Suppressor macrophage (primary cell): Measurements from ENCODE around the gene UST.
"Not testable (repeated sequence)": the region's sequence is repeated elsewhere in the genome, so short reads cannot be mapped to it uniquely, and the experiment has no call there.

Experiments used
- DNase-seq, 4 experiments: peaks; one replicate each; pipeline ENCODE4 v3.0.0-alpha.2; 2020 to 2022

UST gene

DNA sequence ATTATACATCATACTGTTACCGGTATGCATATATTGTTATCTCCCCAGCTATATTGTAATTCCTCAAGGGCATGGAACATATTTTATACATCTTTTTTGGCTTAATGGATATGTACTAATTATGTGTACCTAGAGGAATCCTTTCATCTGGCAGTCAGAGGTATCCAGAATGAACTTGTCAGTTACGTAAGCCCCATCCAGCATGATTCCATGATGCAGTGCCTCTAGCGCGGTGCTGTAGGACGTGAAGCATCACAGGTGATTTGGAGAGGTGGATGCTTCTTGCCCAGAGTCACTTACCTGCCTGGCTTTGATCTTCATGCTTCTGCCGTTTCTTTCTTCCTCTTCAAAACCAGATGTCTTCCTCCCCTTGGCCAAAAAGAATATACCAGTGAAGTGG is 159.1 kb downstream of the UST start:
- no peak for DNase-seq

DNA sequence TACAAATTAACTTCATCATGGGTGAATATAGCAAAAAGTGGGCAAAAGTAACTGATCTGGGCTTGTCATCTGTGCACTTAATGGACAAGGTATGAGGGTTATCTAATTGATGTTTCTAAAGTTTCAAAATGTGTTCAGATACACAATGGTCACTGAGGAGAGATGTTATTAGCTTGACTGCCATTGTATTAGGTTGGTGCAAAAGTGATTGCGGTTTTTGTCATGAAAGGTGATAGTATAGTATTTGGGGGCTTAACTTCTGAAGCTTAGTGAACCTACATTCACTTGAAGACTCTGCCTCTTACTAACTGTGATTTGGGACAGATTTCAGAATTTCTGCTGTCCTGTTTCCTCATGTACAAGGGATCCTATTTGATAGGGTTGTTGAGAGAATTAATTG is 159.6 kb downstream of the UST start:
- no peak for DNase-seq

DNA sequence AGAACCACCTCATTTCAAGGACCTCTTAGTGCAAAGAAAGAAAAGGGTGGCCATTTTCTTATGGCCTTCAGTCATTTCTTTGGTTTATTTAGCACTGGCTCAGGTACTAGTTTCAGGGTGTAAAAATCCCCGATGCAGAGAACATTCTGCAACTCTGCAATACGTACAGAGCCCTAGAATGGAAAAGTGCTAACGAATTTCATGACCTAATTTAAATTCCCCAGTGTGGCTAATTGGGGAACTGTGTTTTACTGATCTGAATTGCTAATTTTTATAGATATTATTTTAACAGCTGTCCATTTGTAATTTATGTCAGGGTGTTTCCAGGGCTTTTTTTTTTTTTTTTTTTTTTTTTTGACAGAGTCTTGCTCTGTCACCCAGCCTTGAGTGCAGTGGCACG is 160.7 kb downstream of the UST start:
- DNase-seq, result no peak

DNA sequence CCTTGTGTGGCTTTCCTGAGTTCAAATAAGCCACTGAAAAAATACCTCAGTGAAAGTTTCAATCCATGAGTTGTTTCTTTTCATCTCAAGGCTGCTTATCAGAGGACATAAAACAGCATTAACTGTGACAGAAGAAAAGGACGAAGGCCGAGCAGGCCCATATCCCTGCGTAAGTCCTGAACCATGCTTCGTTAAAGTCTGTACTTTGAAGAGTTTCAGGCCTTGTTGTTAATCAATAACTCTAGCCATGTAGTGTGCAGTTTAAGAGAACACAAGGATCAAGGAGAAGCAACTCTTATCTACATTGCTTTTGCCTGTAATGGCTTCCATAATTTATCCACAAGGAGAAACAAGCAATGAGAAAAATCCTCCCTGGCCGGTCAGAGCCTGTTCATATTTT is 165.4 kb downstream of the UST start:
- no peak for DNase-seq

DNA sequence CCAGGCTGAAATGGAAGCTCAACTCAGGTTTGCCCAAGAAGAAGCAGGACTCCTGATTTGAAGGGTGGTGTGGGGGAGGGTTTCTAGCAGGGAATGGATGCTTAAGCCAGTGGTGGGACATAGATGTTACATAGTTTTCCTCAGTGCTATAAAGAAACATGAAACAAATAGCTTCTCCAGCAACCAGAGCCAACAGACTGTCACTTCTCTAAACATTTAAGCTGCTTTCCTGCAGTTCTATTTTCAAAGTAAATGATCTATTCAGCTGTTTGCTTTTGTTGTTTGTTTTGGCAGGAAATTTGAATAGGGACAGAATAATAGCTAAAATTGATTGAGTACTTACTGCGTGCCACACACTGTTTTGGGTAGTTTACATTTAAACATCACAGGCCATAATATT is 169.0 kb downstream of the UST start:
- DNase-seq, result no peak

DNA sequence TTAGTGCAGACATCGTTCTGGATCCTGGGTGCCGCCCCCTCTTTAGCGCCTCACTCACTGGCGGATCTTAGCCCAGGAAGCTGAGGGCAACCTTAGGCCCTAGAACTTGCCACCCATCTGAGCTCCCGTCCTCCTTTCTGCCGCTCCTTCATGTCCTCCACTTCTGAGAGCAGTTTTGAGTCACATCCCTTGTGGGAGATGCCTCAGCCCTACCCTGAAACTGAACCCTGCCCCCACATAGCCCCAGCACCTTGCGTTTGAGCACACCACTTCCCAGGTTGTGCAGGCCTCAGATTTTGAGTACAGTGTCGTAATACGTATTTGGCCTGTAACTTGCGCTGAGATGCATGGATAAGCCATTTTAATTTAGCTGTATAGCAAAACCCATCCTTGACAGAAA is 169.7 kb downstream of the UST start:
- not testable (repeated sequence) for DNase-seq

DNA sequence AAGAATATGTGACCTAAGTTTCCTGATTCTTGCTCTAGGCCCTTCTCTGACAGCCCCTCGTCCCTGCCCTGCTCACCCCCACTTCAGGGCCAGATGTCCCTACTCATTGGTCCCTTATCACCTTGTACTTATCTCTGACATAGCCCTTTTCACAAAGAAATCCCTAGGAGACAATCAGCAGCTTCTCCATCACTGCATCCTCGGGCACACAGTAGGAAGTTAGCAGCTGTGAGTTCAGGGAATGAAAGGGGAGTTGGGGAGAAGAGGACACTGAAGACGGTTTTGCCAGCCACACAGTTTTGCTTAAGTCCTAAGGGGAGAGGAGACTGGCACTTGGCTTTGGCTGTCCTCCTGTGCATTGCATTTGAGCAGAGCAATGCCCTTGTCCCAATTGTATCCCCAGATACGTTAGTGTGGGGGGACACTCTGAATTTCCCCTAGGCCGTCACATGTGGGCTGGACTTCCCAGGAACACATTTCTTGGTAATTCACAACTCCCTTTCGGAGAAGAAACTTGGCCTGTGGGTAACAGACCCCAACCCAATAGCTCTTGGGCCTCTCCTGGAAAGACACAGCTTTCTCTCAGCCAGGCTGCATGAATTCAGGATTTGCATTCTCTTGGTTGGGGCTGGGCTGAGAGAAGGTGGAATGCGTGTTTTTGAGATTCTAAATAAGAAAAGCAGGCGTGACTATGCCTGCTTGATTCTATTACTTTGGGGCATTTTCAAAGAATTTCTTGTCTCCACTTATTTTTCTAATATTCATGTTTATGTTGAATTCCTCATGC is 177.6 kb downstream of the UST start:
- DNase-seq, result no peak

DNA sequence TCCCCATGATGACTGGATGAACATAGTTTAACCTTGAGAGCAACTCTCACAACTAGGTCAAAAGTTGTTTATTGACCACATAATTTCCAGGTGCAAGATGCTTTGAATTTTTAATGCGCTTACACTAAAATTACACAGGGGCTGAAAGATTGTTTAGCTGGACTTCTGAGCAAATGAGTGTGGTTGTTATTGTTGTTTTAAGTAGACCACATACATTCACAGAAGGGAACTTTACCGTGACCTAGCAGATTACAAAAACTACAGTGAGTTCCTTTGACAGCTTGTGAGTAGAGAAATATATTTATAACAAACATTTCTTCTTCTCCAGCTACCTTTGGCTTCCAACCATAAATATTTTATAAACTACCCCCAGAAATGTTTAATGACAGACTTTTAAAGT is 178.9 kb downstream of the UST start:
- no peak for DNase-seq

DNA sequence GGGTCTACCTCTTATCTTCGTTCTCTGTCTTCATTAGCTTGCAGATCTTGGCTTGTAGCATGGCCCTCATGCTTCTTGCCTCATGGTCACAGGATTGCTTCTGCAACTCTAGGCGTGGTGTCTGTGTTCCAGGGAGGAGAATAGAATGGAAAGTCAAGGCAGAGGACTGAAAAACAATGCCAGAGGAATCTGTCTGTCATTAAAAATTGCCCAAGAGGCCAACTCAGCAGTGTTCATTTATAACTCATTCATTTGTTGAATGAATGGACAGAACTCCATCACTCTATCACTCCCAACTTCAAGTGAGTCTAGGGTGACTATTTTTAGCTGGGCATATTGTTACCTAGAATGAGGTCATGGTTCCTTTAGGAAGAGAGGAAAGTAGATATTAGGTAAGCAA is 179.6 kb downstream of the UST start:
- no peak for DNase-seq

DNA sequence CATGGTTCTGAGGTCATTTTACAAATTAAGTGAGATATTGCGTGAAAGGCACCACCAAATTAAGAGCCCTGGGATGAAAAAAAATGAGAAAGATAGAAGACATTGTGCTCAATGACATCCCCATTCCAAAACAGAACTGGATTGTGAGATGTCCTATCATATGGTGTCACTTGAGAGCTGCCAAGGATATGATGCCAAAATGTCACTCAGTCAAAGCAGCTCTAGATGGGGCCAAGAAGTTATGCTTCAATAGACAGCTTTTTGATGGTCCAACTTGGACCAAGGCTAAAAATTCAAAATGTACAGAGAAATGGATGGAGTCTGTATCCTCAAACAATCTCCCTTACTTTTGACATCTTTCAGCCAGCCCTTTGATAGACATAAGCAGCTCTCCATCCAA is 180.8 kb downstream of the UST start:
- no peak for DNase-seq

DNA sequence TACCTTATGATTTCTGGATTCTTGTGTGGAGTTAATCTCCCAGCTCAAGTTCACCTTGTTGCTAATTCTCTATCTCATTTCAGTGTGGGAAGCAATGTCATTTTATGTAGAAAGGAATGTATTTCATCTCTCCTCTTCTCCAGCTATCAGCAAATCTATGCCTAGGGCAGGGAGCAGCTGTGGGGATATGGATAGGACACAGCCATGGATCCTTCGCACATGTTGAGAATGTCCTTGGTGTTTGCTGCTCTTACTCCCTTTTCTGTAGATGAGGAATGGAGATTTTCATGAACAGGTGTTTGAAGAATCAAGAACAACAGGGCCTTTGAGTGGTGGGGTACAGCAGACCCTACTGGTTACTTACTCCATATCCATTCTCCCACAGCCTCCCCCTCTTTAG is 182.0 kb downstream of the UST start:
- no peak for DNase-seq

DNA sequence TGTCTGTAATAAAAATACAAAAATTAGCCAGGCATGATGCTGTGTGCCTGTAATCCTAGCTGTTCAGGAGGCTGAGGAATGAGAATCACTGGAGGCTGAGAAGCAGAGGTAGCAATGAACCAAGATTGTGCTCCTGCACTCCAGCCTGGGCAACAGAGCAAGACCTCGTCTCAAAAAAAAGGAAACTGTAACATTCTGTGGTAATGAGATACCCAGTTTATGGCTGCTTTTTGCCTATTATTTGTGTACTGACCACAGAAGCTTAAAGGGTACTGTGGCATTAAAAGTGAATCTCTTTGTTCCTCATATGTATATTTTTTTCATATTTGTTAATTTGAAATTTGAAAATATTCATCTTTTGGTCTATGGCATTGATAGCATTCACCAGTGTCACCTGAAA is 185.4 kb downstream of the UST start:
- DNase-seq, result no peak

DNA sequence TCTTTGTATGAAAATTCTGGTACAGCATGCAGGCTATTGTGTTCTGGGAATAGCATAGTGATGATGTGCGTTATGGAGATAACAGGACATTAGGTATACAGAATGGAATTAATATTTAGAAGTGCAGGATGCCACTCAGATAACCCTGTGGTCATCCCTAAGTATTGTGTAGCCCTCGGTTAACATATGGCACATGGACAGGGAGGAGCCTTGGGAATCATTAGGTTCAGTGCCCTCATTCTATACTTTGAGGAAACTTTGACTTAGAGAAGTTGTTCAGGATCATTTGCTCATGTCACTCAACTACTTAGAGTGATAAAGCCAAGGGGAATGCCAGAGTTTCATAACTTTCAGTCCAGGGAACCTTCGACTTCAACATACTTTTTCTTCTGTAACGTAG is 185.9 kb downstream of the UST start:
- no peak for DNase-seq

DNA sequence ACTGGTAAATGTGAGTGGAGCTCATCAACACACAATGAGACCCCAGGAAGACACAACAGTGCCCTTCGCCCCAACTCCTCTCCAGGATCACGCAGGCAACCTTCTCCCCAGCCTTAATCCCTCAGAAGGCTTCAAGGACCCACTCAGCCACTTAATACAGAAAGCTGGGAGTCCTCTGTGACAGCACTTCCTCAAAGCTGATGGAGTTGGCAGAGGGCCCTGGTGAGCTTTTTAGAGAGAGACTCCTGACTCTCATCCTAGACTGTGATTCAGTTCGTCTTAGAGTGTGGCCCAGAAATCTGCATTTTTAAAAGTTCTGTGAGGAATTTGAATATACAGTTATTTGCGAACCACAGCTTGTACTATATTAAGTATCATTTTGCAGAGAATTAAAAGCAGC is 187.7 kb downstream of the UST start:
- peak; percentile 28 to 46 (median 44) for DNase-seq

DNA sequence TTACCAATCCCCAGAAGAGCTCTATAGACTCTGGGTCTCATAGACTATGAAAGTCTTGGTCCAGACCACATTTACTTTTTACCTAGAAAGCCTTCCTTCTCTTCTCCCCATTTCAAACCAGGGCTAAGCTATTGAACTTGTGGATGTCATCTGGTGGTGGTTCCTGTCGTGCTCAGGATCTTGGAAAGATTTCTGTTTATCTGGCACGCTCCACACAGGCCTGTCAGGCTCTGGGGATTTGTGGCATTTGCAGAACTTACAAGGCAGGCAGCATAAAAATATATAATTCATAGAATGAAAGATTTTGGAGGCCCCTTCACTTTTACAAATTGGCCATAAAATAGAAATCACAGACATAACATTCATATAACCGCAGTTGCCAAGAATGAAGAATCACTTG is 188.1 kb downstream of the UST start:
- DNase-seq, result no peak

DNA sequence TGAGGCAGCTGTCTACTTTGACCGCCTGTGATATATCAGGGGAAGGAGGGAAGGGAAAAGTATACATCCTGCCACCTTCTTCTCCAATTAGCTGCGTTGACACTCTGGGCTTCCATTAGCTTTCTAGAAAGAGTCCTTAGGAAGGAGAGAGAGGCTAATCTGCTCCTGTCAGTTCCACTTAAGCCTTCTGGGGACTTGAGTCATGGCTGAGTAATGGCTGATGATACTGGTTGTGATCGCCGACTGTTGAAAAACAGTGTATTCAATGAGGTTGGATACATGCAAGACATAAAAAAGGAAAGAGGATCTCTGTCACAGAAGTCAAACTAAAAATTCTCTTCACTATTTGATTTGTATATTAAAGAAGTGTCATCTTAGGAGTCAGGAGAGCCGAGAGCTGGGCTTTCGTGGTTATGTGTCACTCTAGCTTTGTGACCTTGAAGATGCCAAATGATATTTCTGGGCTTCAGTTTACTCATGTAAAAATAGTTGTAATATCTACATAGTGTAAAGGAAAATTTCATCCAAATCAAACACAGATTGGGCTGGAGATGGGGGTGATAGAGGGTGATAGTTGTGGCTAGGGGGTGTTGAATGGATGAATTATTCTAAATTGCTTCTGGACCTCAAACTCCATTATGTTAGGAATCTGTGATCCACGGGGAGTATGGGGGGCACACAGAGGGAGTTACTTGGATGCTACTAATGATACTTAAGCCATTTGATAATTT is 189.0 kb downstream of the UST start:
- peak in 1 of 4 experiments; percentile 2 for DNase-seq

DNA sequence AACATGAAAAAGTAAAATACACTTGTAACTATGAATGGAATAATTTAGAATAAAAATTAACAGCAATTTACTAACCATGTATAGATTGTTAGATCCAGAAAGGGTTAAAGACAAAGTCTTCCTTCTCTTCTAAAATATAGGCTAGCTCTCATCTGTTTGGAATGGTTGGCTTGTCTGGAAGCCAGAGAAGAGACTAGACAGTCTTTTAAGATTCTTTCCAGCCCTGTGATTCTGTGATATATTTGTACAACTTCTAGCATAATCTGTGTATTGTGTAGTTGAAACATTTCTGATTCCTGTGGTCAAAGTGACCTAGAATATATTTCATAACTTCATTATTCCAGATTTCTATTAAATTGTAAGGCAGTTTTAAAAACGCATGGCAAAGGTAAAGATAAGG is 196.6 kb downstream of the UST start:
- no peak for DNase-seq

DNA sequence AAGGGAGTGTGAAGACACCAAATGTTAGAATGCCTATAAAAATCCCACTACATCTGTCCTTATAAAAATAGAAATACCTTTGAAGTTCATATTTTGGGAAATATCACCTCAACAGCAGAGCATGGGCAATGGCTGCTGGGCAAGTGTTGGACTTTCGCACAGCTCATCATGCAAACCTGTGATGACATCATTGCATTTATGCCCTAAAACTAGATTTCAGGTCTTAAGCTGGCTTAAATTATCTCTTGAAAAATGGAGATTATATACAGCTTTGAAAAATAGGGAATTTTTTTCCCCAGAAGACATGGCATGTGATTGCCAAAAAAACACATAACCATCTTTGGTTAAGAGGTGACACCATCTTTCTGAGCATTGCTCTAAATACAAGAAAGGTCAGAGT is 197.8 kb downstream of the UST start:
- no peak for DNase-seq

DNA sequence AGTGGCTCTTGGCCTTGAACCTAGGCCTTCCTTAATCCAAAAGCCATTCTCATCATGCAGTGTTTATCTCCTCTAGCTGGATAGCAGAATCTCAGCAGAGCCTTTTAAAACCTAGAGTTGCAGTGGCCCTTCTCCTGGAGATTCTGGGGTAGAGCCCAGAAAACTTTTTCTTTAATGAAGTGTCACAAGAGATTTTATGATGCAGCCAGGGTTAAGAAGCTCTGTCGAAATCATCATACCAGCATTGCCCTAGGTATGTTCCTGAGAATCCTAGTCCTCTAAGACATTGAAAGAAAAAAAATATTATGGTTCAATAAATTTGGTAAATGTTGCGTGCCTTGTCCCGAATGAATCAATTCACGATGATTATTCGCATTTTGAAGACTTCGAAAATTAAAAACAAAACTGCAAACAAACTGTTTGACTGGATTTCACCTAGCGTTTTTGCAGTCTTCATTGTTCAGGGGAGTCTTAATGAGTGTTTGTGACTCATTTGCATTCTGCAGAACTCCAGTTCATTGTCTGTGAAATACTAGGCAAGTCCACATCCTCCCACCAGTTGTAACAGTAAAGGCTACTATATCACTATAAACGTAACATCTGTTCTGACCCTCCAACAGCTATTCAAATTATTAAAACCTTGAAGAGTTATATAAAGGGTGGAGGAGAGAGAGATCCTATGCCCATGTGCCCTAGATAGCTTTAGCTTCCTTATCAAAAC is 198.6 kb downstream of the UST start:
- DNase-seq, result no peak

DNA sequence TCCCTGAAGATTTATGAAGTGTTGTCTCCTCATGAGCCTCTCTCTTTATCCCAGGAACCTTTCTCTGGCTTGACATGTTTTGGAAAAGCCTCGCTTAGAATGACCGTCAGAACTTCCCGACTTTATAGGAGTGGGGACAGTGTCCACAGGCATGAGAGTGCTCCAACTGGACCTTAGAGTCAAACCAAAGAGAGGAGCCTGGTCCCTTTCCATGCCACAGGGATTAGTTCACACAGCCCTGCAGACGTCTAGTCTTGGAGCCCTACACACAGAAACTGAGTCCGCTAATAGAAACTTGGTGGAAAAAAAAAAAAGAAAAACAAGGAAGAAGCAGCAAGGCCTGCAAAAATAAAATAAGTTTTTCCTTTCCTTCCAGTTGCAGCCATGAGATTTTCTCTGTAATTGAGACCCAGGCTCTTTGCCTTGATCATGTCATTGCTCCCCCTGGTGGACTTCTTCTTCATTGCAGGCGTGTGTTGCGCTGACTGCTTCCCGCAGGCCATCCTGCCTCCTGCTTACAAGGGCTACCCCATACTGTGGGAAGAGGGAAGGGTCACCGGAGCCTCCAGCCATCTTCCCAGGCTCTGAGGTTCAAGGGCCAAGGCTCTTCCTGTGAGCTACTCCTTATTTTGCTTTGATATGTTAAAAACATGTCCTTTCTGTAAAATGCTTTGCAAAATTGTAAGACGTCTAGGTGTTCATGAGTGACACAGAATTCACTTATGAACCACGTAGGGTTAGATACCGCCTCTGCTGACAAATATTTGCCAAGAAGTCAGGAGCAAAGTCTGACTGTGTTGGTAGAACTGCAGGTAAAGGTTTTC is 201.0 kb downstream of the UST start:
- DNase-seq, result peak; percentile 83 to 92 (median 91)

DNA sequence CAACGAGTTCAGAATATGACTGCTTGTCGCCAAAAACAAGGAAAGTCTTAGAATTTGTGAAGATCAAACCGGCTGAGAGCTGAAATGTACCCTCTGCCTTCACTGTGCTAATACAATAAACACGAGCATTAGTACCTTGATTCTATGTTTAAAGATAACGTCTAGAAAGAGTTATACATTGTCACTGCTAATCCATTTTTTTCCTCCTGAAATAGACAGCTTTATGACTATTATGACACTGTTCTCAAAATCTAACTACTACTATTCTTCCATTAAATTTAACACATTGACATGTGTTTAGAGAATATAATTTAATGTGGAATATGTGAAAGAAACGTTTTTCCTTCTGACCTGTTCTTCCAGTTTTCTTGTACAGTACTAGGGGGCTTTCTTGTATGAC is 204.8 kb downstream of the UST start:
- DNase-seq, result no peak

DNA sequence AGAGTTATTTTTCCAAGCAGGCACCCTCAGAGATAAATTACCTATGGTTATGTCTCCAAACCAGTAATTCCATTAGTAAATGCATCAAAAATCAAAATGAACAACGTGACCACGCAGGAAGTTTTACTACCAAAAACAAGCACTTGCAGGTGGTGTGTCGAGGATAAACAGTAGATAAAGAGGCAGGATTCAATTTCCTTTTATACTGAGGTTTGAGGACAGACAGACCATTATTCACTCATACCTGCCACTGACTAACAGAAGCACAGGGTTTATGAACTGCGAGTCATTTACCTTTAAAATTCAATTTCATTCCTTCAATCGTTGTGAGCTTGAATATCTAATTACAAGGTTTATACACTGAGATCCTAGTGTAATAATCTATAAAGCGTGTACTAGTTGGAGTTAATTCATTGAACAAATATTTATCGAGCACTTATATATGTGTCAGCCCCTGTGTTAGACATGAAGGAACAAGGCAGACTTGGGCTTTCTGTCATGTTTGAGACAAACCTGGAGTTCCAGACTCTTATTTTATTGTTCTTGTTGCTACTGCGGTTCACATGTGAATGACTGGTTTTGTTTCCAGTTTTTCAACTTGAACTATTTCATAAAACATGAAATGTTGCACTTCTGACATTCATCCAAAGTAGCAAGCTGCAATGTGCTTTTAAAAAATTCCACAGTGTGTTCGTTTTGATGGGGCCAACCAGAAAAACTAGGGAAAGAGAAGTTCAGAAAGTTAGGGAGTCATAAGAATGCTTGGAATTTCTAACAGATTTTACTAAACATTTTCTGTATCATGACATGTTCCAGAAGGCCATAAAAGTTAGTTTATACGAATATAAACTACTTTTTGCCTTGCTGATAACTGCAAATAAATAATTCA is 205.6 kb downstream of the UST start:
- DNase-seq, result no peak
